SK-N-DZ (cell line): ENCODE measurements around the gene PARD3B.

ENCODE experiments used
- DNase-seq: peaks from one replicate; pipeline ENCODE4 v3.0.0-alpha.2; 2015; ENCODE audit warnings: low spot score

The PARD3B gene

DNA sequence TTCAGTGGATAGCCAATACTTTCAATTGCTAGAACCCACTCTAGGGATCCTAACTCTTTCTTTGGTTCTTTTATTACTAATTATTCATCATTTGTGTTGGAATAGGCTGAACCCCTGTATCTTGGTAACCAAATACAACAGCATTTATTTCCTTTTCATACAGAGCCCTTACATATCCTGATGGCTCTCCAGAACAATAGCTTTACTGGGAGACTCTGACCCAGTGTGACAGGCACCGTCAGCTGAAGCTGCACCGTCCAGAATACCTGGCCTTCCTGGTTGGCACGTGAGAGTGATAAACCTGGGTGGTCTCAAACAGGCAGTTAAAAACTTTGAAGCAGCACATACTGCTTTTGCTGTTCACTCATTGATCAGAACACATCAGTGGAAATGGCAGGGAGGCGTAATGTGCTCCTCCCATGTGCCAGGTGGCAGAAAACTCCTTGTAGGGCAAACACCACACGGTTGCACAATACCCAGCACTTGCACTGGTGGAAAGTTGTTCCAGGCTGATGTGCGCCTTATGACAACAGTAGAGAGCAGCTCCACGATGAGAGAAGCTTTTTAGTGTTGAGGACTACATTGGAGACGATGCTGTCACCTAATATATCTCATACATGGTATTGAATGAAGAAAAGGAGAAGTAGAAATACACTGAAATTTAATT lies 456.2 kb downstream of the PARD3B start:
- no peak for DNase-seq

DNA sequence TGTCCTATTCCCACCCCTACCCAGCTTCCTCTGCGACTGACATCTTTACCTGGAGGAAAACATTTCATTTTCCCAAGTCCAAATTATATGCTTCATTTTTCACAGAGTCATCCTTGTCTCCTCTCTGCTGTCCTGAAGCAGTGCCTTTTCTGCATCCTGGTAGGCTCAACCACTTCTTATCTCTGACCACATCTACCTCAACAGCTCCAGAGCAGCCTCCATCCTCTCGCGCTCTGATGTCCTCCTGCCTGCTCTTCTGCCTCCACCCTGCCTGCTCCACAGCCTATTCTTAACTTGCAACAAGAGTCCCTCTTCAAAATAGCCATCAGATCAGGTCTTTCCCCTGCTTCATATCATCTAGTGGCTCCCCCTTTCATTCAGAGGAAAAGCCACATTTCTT lies 457.1 kb downstream of the PARD3B start:
- no peak for DNase-seq

DNA sequence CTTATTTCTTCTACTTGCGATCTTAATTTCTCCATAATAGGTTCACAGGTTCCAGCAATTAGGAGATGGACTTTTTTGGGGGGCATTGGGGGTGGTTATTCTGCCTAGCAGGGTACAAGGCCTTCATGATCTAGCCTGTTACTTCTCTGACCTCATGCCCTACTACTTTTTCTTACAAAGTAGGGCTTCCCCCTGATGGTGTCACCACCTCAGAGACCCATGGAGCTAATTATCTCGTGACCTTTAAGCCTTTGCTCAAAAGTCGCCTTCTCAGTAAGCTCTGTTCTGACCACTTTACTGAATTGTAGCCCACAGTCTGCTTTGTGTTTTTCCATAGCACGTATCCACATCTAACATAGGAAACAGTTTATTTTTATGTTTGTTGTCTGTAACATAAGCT lies 458.0 kb downstream of the PARD3B start:
- DNase-seq = no peak

DNA sequence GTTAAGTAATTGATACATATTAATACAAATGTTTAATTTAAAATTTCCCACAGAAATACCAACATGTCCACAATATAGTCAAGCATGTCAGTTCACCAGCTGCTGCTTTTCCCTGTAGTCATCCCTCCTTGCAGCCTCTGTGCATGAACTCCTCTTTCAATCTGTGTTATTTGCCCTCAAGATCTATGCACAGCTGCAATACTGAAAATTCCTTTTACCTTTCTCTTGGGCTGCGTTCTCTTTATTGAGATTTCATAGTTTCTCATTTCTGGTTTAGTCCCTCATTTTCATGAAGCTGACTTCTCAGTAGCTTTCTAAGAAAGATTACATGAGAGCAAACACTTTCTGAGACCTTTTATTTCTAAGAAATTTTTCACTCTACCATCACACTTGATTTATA lies 464.9 kb downstream of the PARD3B start:
- DNase-seq = no peak

DNA sequence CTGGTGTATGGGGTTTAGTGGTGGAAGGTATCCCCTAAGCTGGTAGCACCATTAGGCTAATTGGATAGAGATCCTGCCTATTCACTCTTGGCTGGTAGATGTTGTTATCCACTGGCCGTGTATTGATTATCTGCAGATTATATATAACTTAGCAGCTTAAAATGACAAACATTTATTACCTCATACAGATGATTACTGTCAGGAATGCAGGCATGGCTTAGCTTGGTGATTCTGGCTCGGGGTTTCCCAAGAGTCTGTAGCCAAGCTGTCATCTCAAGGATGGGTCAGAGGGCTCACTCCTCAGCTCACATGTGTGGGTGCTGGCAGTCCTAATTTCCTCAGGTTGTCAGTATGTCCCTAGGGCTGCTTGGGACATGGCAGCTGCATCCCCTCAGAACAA lies 465.8 kb downstream of the PARD3B start:
- no peak for DNase-seq

DNA sequence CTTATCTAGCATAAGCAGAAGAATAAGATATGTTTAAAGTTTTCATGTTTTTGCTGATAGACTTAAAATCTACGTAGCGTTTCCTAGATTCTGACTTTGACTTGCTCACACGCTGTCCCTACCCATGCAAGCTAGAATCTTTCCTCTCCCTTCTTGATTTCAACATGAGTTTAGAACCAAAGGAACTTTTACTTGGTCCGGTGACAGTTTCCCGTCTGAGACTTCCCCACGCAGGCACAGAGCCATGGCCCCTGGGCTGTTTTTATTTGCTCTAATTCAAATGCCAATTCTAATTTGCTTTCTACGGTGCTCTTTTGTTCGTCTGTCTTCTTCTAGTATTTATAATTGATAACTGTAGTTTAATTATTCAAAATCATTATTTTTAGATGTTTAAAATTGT lies 467.7 kb downstream of the PARD3B start:
- no peak for DNase-seq

DNA sequence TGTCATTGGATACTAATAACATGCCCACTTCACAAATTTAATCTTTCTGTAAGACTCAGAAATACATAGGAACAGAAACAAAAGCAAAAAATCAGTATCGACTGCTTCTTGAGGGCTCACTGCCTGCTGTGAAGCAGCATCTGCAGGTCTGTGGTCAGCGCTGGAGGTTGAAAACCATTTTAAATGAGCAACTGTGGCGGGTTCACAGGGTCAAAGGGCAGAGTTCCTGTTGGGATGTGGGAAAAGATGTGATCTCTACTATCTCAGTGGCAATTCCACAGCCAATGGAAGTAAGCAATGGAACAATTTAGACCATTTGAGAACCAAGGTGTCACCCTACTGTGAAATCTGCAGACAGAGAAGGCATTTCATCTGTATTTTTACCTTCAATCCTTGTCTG lies 468.3 kb downstream of the PARD3B start:
- DNase-seq = no peak

DNA sequence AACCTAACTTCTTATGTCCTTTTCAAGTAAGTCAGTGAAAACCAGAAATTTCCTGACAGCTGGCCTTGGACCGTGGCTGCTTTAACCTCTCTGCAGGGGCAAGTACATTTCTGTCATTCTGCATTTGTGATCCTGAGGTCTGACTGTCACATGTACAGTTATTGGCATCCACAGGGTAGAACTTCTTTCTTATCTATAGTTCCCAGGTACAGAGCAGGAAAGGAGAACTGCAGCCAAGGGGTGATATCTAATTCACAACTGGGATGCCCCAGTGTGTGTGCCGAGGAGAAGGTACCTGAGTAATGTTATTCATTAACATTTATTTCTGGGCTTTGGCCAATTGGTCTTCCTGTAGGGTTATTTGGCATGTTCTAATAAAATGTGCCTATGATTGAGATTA lies 468.9 kb downstream of the PARD3B start:
- no peak for DNase-seq

DNA sequence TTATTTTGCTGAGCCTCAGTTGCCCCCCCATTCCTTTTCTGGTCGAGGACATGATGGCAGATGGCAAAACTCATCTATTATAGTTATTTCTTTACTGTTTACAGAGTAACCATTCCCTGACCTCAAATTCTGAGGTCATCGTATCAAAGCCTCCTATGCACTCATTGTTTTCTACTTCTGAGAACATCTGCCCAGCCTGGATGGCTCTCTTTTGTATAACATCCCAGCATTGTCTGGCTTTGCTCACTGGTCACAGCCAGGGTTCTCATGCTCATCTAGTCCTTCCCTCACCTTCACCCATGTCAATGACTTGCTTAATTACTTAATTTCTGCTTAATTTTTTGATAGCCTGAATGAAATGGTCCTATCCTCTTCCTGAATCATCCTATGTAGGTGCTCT lies 472.1 kb downstream of the PARD3B start:
- no peak for DNase-seq

DNA sequence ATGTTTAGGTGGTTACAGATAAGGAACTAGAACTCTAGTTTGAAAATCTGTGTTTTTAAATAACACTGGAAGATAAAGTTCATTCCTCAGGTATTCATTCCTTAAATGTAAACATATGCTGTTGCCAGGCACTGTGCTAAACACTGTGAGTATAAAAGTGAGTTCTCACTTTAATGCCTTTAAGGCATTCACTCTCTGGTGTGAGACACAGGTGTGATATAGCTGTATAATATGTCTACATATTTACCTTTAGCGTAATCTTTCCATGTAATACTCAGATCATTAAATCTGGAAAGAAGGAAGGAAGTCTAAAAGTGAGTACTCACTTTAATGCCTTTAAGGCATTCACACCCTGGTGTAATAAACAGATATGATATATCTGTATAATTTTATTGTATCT lies 472.6 kb downstream of the PARD3B start:
- no peak for DNase-seq

DNA sequence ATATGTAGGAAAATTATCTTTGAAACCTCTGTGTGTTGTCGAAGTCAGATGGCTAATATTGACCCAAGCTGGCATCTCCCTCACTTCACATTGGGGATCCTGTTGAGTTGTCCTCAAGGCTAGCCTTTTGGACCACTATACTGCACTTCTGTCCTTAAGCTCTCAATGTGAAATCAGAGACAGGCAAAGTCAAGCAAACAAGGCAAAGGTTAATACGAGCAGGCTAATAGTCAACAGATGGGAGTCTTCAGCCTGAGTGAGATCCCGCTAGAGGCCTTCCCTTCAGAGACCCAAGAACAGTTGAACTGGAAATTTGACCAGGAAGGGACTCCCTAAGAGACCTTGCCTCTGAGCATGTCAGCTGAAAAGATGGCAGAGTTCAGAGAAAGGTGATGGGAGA lies 475.4 kb downstream of the PARD3B start:
- DNase-seq = no peak

DNA sequence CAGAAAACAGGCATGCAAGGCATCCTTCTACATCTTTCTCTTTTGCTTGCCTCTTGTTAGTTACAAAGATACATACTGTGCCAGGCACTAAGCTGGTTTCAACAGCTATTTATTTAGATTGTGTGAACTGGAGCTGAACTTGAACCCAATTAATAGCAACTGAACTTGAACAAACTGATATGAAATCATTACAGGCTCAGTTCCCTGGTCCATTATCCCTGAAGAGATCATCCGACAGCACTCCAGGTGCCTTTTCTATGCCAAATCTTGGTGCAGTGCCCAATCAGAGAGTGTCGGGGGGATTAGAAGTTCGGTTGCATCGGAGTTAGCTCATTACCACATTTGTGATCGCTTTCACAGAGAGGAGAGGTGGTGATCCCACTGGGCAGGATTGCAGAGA lies 477.6 kb downstream of the PARD3B start:
- DNase-seq = no peak

DNA sequence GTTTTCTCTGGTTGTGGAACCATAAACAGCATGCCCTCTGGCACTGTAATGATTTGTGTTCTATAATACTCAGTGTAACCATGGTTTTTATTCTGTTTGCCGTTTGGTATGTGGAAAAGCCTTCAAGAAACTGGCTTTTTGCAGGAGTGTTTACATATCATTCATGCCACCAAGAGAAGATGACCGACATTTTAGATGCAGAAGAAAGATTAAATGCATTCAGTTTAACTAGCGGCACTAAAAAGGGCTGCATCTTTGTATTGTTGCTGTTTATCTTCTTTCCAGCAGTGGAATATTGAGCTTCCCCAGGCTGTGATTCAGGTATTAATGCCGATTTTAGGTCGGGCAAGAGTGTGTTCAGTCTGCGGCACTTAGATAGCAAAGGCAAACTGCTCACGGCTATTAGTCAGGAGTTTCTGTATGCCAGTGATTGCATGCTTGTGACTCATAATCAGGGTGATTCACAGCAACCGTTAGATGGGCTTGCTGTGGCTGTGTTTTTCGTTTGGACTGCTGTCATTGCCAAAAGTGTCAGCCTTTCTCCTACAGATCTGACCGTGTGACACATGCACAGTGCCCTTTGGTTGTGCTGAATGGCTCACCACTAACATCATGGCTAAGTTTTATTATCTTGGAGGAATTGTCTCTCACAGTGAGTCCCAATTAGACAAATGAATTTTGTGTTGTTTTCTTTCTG lies 479.7 kb downstream of the PARD3B start:
- peak; percentile 23 for DNase-seq

DNA sequence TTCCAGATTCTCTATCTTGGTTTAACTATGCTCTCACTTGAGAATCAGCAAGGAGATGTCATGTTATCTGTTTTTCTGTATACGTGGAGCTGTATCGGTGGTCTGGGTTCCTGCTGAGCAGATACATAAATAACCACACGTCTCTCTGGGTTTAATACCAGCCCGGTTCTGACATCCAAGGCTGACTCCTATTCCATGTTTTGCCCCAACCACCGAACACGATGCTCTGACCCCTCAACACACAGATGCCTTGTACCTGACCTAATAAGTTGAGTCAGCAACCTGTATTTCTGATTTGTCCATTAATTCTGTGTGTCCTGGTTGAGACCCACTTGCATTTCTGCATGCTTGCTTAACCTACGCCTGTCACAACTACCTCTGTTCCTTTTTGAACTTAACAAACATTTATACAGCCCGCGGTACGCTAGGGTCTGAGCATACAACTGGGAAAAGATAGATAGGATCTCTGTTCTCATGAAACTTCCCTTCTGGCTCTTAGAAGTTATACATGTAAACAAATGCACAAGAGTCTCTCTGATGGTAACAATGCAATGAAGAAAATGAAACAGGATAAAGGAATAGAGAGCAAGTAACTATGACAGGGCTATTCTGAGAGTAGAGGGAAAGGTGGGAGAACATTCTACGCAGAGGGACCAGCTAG lies 480.4 kb downstream of the PARD3B start:
- no peak for DNase-seq

DNA sequence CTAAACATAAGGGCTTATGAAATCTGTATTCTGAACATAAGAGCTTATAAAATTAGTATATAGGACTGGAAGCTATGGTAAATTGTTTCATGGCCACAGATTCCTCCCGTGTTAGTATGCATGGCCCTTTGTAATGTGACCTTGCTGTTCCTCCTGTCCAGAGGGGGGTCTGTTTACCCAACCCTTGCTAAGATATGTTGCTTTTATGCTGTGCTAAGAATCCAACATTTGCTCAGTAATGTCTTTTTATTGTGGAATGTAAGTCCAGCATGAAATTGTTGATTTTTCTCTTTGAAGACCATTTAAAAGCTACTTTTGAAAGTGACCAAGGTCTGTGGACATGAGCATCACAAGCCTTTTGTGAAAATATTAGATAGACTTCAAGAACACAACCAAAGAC lies 485.4 kb downstream of the PARD3B start:
- no peak for DNase-seq

DNA sequence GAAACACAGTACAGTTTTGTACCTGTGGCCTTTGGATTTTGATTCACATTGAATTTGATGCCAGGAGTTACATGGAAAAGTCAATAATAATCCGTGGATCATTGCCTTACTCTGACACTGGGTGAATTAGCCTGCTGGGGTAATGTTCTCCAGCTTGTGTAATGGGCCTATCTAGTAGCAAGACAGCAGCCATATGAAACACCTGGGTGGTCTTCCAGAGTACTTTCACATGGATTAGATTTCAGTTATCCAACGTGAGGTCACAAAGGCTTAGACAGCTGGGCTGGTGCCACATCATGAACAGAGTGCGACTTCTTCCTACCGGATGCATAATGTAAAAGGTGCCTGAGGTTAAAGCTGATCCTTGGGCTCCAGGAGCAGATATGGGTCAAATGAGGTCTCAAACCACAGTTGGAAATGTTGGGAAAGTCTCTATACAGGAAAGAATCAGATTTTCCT lies 486.8 kb downstream of the PARD3B start:
- DNase-seq = no peak

DNA sequence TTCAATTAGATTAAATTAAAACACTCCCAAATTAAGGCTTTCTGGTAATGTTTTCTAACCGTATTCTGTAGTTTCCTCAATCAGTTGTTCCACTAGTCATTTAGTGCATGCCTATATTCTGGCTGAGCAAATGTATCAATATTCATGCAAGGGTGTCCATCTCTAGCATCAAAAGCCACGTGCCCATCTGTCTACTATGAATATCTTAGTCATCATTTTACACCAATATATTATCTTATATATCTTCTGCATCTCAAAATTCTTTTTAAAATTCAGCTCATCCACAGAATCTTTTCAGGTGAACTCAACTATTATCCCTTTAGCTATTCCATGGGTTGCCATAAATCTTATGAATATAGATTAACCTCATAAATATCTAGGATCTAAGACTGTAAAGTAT lies 488.2 kb downstream of the PARD3B start:
- no peak for DNase-seq

DNA sequence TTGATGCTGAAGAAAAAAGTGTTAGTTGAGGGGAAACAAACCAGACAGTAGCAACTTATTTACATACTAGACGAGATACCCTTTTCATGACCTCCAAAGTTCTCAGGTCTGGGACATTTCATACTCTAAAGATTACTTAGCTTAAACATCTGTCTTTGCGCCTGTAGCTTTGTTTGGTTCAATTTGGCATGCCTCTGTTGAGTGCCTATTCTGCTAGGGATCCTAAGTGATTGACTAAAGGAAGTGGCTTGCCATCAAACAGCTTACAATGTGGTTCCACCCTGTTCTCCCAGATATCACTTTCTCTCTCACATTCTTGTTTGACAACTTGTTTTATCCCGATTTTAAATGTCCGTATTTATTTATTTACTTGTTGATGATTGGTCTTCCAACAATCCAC lies 488.8 kb downstream of the PARD3B start:
- DNase-seq = peak; percentile 41

DNA sequence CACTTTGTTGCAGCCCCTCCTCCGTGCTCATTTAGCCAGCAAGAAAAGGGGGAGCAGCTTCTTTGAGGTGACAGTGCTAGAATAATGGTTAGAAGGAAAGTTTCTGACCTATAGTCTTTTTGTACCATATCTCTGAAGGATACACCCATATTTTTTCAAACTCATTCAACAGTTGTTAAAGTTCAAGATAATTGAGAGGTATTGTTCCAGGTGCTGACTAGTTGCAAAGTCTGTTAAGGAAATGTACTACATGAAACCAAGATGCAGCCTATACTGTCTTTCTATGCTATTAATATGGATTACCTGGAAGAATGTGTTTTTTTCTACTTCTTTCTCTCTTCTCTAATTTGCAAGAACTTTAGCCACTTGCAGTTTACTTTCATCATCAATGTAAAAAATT lies 495.0 kb downstream of the PARD3B start:
- DNase-seq = no peak

DNA sequence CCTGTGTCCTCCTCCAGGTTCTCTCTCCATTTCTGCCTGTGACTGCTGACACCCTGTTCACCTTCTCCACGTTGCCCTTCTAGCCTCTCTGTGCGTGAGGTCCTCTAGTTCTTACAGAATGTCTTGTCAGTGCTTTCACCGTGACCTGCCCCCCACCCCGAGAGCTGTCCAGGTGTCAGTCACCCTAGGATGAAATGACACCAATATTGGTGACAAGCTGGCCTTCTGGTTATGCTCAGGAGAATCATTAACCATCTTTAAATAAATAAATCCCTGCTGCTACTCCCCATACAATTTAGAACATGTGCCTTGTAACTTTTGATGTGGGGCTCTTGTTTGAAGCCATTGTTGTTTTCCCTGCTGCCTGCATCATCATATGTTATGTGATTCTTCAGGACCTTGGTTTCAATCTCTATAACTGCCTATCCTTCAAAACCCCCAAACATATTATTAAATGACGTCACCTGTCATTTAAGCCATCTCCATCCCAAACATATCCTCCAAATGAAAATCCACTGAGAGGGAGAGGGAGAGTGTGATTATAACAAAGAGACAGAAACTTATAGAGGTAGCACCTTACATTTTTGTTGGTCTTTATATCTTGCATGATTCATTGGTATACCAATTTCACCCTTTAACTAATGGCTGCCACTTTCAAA lies 496.3 kb downstream of the PARD3B start:
- no peak for DNase-seq

DNA sequence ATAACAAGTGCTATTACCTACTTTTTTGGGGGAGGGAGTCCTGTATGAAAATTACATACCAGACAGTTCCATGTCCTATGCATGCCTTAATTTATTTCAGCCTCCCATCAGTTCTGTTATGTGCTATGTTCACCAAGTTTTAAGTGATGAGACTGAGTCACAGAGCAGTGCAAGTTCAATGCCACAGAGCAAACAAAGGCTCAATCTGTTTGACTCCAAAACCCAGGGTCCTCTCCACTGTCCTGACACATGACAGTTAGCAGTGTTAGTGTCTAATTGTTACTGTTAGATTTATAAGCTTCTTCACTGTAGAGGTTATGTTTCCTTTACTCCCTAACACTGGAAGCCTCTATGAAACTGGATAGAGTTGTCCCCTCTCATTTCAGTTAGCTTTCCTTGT lies 498.0 kb downstream of the PARD3B start:
- no peak for DNase-seq

DNA sequence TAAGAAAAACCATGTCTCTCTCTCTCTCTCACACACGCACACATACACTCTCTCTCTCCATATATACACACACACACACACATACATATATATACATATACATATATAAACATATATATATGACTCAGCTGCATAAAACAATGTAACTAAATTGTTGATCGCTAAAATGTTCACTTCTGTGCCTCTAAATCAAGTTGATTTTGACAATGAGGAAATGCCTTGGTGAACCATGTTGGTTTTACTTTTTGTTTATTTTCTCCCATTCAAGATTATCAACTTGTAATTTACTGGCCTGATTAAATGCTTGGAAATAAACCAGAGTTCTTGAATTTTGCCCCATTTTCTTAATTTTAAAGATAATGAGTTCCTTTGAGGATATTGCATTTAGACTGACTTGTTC lies 500.4 kb downstream of the PARD3B start:
- no peak for DNase-seq
